Stimulated activated naive B cell treated with anti-CD40 and anti-IgM and Interleukin-4, amounts not matched to agents 10 μg/mL and 1 μg/mL and 100 μg/mL, for 72 hours (primary cell): ENCODE measurements around the gene CEP83.

ENCODE experiments used
- ATAC-seq, 2 donors: fragments of 150-1000 bp; cut with Tn5 transposase; replicated peaks; 2 replicates each; pipeline ENCODE4 v1.10.0; 2021; ENCODE audit warnings: moderate library complexity in 1 of 2
- DNase-seq: peaks from one replicate; pipeline ENCODE4 v3.0.0; 2021
- H3K27ac Mint-ChIP-seq: one replicate; pipeline ENCODE4 v1.8.0; 2022; ENCODE audit warnings: mild to moderate bottlenecking, mixed read lengths
- H3K27me3 Mint-ChIP-seq, 2 donors: one replicate each; pipeline ENCODE4 v1.8.0; 2022; ENCODE audit warnings: mixed read lengths in 2 of 2
- H3K36me3 Mint-ChIP-seq, 2 donors: one replicate each; pipeline ENCODE4 v1.8.0; 2022; ENCODE audit warnings: mixed read lengths in 2 of 2, mild to moderate bottlenecking in 1 of 2
- H3K4me1 Mint-ChIP-seq, 2 donors: one replicate each; pipeline ENCODE4 v1.8.0; 2022; ENCODE audit warnings: mixed read lengths in 2 of 2, mild to moderate bottlenecking in 1 of 2
- H3K4me3 Mint-ChIP-seq, 2 donors: one replicate each; pipeline ENCODE4 v1.8.0; 2022; ENCODE audit warnings: mild to moderate bottlenecking in 2 of 2, mixed read lengths in 2 of 2, moderate library complexity in 1 of 2
- H3K9me3 Mint-ChIP-seq, 2 donors: one replicate each; pipeline ENCODE4 v1.8.0; 2022; ENCODE audit warnings: mixed read lengths in 2 of 2, mild to moderate bottlenecking in 1 of 2

Gene CEP83

GRCh38 chr12:94459728-94460615 is at the start of gene CEP83:
CEP83 (minus strand) TSS chr12:94459867; CDS start chr12:94412490, 47,377 bp downstream.
- Mint-ChIP-seq H3K27ac (peak within 1 kb of the TSS; percentile 99), H3K4me3 (peak within 1 kb of the TSS; percentile 96 to 97), H3K36me3 (peaks cover 10 to 25% of the 10 kb centered on the region in 2 donors), H3K9me3 (peaks cover 4 to 7% of the 10 kb centered on the region in 2 donors), H3K27me3 (no peaks in the 10 kb centered on the region), H3K4me1 (peaks cover 19 to 35% of the 10 kb centered on the region in 2 donors)
- DNase-seq (peak; percentile 92), ATAC-seq (peak; percentile 97 to 99)

GRCh38 chr12:94509317-94509716 is 49.6 kb upstream of the CEP83 start:
- no peak for ATAC-seq
- Mint-ChIP-seq H3K36me3 (no peaks in the 10 kb centered on the region), H3K27me3 (no peaks in the 10 kb centered on the region)

GRCh38 chr12:94507455-94507854 is 47.8 kb upstream of the CEP83 start:
- no peak overlapping the region for H3K4me3 Mint-ChIP-seq
- no peak overlapping the region for H3K27ac Mint-ChIP-seq
- peaks cover 3 to 8% of the 10 kb centered on the region in 2 donors for H3K36me3 Mint-ChIP-seq
- DNase-seq, result no peak
- H3K9me3 Mint-ChIP-seq, result peaks cover 0 to 3% of the 10 kb centered on the region in 2 donors
- H3K4me1 Mint-ChIP-seq, result peaks cover 0 to 5% of the 10 kb centered on the region in 2 donors
- no peaks in the 10 kb centered on the region for H3K27me3 Mint-ChIP-seq
- ATAC-seq, result no peak

More at GRCh38 chr12:94509317-94509716, 49.6 kb upstream of the CEP83 start:
- H3K9me3 Mint-ChIP-seq, result no peaks in the 10 kb centered on the region
- no peak overlapping the region for H3K27ac Mint-ChIP-seq
- H3K4me1 Mint-ChIP-seq, result no peaks in the 10 kb centered on the region
- no peak overlapping the region for H3K4me3 Mint-ChIP-seq
- DNase-seq, result no peak

DNA sequence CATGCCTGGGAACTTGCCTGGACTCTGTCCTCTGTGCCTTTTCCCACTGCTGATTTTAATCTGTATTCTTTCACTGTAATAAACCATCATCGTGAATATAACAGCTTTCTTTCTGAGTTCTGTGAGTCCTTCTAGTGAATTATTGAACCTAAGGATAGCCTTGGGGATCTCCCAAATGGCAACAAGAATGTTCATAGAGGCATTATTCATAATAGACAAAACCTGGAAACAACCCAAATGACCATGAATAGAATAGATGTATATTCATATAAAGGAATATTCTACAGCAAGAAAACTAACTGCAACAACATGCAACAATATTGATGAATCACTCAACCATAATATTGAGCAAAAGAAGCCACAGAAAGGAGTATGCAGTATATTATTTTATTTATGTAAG is 44.7 kb upstream of the CEP83 start:
- Mint-ChIP-seq H3K27ac (no peak overlapping the region), H3K9me3 (peaks cover 8% of the 10 kb centered on the region in 2 donors), H3K36me3 (peaks cover 8 to 12% of the 10 kb centered on the region in 2 donors), H3K4me3 (no peak overlapping the region), H3K27me3 (no peaks in the 10 kb centered on the region), H3K4me1 (peaks cover 3 to 14% of the 10 kb centered on the region in 2 donors)
- DNase-seq (no peak), ATAC-seq (no peak)

DNA sequence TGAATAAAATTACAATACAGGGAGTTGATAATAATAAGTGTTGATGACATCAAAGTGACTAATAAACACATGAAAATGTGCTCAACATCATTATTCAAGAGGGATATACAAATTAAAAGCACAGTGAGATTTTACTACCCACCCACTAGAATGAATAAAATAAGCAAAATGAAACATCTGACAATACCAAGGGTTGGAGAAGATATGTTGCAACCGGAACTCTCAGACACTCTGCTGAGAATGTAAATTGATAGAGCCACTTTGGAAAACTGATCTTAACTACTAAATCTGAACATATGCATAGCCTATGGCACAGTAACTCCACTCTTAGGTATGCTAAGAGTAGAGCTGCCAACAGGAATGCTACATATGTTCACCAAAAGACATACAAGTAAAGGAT is 44.0 kb upstream of the CEP83 start:
- ATAC-seq (no peak), DNase-seq (no peak)
- H3K27ac Mint-ChIP-seq, result no peak overlapping the region
- peaks cover 9 to 12% of the 10 kb centered on the region in 2 donors for H3K36me3 Mint-ChIP-seq
- H3K9me3 Mint-ChIP-seq, result peaks cover 8 to 9% of the 10 kb centered on the region in 2 donors
- H3K27me3 Mint-ChIP-seq, result no peaks in the 10 kb centered on the region
- H3K4me1 Mint-ChIP-seq, result peaks cover 3 to 14% of the 10 kb centered on the region in 2 donors
- H3K4me3 Mint-ChIP-seq, result no peak overlapping the region

GRCh38 chr12:94500831-94501567 is 41.3 kb upstream of the CEP83 start:
- Mint-ChIP-seq H3K4me3 (no peak overlapping the region), H3K27ac (no peak overlapping the region), H3K36me3 (peaks cover 11 to 14% of the 10 kb centered on the region in 2 donors), H3K27me3 (no peaks in the 10 kb centered on the region), H3K4me1 (peaks cover 3 to 14% of the 10 kb centered on the region in 2 donors), H3K9me3 (peaks cover 11 to 14% of the 10 kb centered on the region in 2 donors)
- ATAC-seq (peak in 1 of 2 donors; percentile 42), DNase-seq (no peak)

GRCh38 chr12:94498698-94499097 is 39.0 kb upstream of the CEP83 start:
- ATAC-seq (no peak), DNase-seq (no peak)
- Mint-ChIP-seq H3K4me3 (no peak overlapping the region), H3K27me3 (no peaks in the 10 kb centered on the region), H3K27ac (no peak overlapping the region), H3K4me1 (peaks cover 3 to 14% of the 10 kb centered on the region in 2 donors), H3K9me3 (peaks cover 11 to 14% of the 10 kb centered on the region in 2 donors), H3K36me3 (peaks cover 11 to 14% of the 10 kb centered on the region in 2 donors)

DNA sequence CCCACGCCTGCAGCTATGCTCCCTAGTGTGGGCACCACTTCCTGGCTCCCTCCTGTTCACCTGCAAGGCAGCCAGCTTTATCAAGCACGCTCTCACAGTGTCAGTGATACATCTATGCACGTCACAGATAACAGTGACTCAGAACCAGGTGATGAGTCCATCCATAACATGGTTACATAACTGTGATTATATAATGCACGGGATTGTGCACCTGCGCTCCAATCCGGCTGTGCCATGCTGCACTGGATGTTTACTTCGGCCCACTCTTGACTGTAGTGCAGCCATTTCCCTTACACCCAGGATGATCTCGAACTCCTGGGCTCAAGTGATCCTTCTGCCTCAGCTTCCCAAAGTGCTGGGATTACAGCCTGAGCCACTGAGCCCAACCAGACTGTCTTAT is 38.4 kb upstream of the CEP83 start:
- Mint-ChIP-seq H3K4me3 (no peak overlapping the region), H3K36me3 (peaks cover 11 to 12% of the 10 kb centered on the region in 2 donors), H3K27ac (no peak overlapping the region), H3K4me1 (peaks cover 3 to 14% of the 10 kb centered on the region in 2 donors), H3K9me3 (peaks cover 11 to 14% of the 10 kb centered on the region in 2 donors), H3K27me3 (no peaks in the 10 kb centered on the region)
- ATAC-seq (no peak), DNase-seq (no peak)

DNA sequence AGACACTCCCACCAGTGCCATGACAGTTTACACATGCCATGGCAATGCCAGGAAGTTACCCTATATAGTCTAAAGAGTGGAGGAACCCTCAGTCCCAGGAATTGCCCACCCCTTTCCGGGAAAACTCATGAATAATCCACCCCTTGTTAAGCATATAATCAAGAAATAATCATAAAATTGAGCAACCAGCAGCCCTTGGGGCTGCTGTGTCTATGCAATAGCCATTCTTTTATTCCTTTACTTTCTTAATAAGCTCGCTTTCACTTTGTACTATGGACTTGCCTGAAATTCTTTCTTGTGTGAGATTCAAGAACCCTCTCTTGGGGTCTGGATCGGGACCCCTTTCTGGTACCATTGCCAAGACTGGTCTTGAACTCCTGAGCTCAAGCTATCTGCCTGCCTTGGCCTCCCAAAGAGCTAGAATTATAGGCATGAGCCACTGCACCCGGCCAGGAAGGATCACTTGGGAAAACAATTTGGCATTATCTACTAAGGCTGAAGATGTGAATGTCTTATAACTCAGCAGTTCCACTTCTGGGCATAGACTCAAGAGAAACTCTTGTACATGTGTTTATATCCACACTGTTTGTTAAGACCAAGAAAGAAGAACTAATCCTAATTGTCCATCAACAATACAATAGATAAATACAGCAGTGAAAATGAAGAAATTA is 35.9 kb upstream of the CEP83 start:
- Mint-ChIP-seq H3K27me3 (no peaks in the 10 kb centered on the region), H3K4me3 (no peak overlapping the region), H3K9me3 (peaks cover 3 to 5% of the 10 kb centered on the region in 2 donors), H3K36me3 (peaks cover 3% of the 10 kb centered on the region in 2 donors), H3K4me1 (no peaks in the 10 kb centered on the region), H3K27ac (no peak overlapping the region)
- ATAC-seq (no peak), DNase-seq (no peak)

DNA sequence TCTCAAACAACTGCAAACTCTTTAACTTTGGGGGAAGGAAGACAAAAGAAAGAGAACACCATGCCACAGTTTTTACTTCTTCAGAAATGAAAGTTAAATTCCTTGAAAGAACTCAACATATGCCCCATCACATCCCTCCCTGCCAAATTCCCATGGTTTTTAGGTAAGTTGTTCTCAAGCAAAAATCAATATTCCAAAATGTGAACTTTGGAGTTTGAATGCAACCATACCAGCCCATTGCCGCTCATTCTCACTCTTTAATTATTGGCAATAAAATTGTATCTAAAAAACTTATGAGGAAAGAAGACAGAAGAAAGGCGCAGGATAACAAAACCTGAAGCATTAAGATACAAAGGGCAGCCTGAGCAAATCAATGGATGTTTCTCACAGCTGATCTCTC is 31.8 kb upstream of the CEP83 start:
- no peak for ATAC-seq
- DNase-seq, result no peak
- Mint-ChIP-seq H3K36me3 (no peaks in the 10 kb centered on the region), H3K27me3 (no peaks in the 10 kb centered on the region), H3K27ac (no peak overlapping the region), H3K4me3 (no peak overlapping the region), H3K4me1 (peaks cover 11 to 16% of the 10 kb centered on the region in 2 donors), H3K9me3 (no peaks in the 10 kb centered on the region)

DNA sequence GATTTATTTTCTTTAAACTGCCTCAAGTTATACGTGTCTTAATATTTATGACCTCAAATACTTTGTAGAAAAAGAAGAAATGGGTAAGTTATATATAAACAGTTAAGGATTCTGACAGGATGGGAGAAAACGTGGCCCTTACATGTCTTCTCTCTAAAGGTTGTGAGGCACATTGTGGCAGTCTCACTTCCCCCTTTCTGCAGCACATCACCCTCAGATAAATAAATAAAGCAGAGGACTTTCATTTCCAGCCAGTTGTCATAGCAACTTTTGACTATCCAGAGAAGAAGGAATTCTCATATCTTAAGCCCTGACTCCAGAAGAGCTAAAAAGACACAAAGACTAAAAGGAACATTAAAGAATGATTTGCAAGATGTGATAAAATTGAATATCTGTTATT is 28.8 kb upstream of the CEP83 start:
- no peaks in the 10 kb centered on the region for H3K27me3 Mint-ChIP-seq
- H3K9me3 Mint-ChIP-seq, result no peaks in the 10 kb centered on the region
- H3K27ac Mint-ChIP-seq, result peak overlapping the region; percentile 88
- H3K36me3 Mint-ChIP-seq, result no peaks in the 10 kb centered on the region
- DNase-seq (peak; percentile 11), ATAC-seq (peak; percentile 98 to 100)
- peaks cover 11 to 16% of the 10 kb centered on the region in 2 donors for H3K4me1 Mint-ChIP-seq
- peak overlapping the region in 1 of 2 donors; percentile 5 for H3K4me3 Mint-ChIP-seq

DNA sequence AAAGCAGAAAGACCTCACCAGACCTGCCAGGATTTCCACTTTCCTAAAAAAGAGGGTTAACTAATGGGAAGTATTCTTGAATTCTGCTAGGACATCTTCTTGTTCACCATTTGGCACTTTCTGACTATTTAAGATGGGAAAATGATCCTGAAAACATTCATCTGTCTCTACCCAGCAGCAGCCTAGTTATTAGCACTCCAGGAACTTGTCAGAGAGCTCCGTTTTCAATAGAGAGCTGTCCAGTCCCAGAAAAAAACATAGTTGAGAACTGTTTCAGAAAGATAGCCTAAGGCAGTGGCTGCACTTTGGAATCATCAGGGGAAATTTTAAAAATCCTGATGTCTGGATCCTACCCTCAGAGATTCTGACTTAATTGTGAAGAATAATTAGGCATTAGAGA is 22.1 kb upstream of the CEP83 start:
- Mint-ChIP-seq H3K27ac (no peak overlapping the region), H3K27me3 (no peaks in the 10 kb centered on the region), H3K36me3 (no peaks in the 10 kb centered on the region), H3K4me1 (no peaks in the 10 kb centered on the region), H3K4me3 (no peak overlapping the region), H3K9me3 (no peaks in the 10 kb centered on the region)
- no peak for DNase-seq
- no peak for ATAC-seq

- Mint-ChIP-seq H3K27ac (no peak overlapping the region), H3K27me3 (peaks cover 0 to 4% of the 10 kb centered on the region in 2 donors), H3K36me3 (no peaks in the 10 kb centered on the region), H3K9me3 (no peaks in the 10 kb centered on the region), H3K4me3 (no peak overlapping the region), H3K4me1 (peaks cover 4 to 9% of the 10 kb centered on the region in 2 donors)
- DNase-seq (no peak), ATAC-seq (no peak)
Measured at GRCh38 chr12:94469522-94469921, 9.9 kb upstream of the CEP83 start.

DNA sequence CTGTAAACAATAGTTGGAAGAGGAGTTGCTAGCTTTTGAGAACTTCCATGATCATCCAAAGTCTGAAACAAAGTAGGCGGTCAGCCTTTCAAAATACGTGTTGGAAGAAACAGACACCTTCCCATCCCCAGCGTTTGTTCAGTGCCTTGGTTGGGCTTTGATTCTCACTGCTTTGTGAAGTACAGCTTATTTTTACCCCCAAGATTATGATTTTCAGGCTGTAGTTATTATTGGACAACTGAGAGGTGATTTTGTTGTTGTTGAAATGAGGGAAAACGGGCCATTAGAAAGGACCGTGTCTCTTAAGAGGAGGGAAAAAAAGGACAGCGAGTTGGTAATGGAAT is 921 bp upstream of the CEP83 start:
- Mint-ChIP-seq H3K4me1 (peaks cover 20 to 35% of the 10 kb centered on the region in 2 donors), H3K9me3 (peaks cover 4 to 7% of the 10 kb centered on the region in 2 donors), H3K27ac (peak overlapping the region; percentile 99), H3K4me3 (peak overlapping the region; percentile 96 to 97), H3K36me3 (peaks cover 8 to 24% of the 10 kb centered on the region in 2 donors), H3K27me3 (no peaks in the 10 kb centered on the region)
- DNase-seq (no peak), ATAC-seq (no peak)
